IPS-18c (cell line): ENCODE measurements around the gene PSTPIP1.

Experiments used
- H3K4me3 ChIP-seq: 2 replicates; pipeline ENCODE4 v1.7.0; 2013; ENCODE audit warnings: low read depth, mild to moderate bottlenecking, low read length, moderate library complexity; ENCODE audit not compliant: insufficient read depth
- H3K9me3 ChIP-seq: one replicate; pipeline ENCODE4 v1.6.1; 2013; ENCODE audit warnings: mild to moderate bottlenecking, low read length, moderate library complexity; ENCODE audit not compliant: control insufficient read depth, insufficient read depth

Gene PSTPIP1

GRCh38 chr15:77010857-77011256, 15.9 kb downstream of the PSTPIP1 start:
- H3K9me3 ChIP-seq = no peaks in the 10 kb centered on the region

DNA sequence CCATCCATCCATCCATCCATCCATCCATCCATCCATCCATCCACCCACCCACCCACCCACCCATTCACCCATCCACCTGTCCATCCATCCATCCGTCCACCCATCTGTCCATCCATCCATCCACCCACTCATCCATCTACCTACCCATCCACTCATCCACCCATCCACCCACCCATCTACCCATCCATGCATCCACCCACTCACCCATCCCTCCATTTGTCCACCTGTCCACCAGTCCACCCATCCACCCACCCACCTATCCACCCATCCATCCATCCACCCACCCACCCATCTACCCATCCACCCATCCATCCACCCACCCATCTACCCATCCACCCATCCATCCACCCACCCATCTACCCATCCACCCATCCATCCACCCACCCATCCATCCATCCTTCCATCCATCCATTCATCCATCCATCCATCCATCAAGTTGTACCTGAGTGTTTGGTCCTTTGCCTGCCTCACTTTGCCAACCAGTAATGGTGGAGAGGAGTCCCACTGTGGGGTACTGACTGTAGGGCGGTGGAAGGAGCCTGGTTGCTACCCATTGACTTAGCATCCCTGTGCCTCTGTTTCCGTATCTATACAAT, 17.3 kb downstream of the PSTPIP1 start:
- Histone ChIP-seq H3K4me3 (no peak overlapping the region), H3K9me3 (no peaks in the 10 kb centered on the region)

More at GRCh38 chr15:77010857-77011256, 15.9 kb downstream of the PSTPIP1 start:
- no peak overlapping the region for H3K4me3 ChIP-seq

DNA sequence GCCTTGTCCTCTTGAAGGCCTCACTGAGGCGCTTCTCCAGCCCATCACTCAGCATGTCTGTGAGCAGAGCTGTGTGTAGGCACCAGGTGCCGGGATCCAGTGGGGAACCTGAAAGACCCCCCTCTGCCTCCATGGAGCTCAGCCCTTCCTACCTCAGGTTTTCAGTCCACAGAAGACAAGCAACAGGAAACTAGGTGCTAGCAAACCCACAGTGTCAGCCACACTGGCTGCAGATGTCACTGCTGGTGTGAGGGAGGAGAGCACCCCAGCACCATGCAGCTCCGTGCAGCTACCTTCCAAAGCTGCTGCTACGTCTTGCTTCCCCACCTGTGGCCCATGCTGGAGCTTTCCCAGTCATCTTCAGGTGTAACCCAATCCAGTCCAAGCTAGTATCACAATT, 17.9 kb downstream of the PSTPIP1 start:
- Histone ChIP-seq H3K4me3 (no peak overlapping the region), H3K9me3 (no peaks in the 10 kb centered on the region)

GRCh38 chr15:77013776-77014131, 18.8 kb downstream of the PSTPIP1 start:
- no peaks in the 10 kb centered on the region for H3K9me3 ChIP-seq
- no peak overlapping the region for H3K4me3 ChIP-seq

DNA sequence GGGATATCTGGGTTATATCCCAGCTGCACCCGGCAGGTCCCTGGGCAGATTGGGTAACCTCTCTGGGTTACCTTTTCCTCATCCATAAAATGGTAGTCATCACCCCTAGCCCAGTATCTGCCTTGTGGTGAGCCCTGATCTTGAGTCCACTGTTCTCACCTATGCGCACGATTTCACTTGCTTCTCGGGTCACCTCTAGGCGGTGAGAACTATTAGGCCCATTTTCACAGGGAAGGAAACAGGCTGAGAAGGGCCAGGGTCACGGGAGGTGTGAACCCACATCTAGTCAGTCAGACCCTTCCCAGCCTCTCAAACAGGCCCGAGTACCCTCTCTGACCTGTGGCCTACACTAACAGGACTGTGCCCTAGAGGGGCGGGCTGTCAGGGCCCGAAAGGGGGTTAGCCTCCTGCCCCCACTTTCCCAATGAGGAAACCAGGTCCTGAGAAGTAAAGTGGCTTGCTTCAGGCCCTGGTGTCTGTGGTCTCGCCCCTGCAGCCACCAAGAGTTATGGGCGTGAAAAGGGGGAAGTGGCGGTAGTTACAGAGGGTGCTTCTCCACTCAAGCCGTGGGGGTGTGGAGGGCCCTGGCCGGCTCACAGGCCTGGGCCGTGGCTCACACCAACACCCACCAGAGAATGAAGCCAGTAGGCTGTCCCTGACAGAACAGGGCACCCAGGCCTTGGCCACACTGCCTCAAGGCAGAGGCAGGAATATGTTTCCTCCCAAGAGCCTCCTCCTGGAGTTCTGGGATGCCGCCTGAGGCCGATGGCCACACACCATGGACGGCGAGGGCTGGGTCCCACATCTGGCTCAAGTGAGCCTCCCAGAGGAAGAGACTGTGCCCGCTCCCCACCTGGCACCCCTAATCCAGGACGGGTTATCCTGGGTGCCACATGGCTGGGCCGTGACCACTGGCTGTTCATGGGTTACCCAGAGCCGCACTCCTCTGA, 19.5 kb downstream of the PSTPIP1 start:
- H3K4me3 ChIP-seq = no peak overlapping the region
- H3K9me3 ChIP-seq = no peaks in the 10 kb centered on the region

DNA sequence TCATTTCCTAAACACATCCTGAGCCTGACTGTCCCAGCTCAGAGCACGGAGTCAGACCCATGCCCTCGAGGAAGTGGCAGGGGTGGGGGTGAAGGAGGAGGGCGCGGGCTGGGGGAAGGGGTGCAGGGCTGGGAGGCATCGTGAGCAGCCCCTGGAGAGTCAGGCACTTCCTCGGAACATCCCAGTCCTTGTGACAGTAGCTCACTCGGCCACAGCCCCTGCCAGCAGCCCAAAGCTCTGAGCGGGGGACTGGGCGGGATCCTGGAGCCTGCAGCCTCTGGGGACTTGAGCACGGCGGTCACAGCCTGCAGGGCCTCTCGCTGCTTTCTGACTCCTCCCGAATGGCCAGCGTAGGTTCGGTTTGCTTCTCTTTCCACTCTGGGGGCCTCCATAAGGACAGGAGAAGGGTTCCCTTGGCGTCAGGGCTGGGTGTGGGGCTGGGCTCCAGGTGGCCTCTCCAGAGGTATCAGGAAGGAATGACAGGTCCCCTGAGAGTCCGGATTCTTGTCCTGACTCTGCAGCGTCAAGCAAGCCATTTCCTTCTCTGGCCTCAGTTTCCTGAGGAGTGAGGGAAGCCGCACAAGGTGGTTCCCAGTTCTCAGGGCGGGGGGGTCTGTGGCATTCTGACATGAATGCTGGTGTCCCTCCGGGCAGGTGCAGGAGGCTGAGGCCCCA, 20.9 kb downstream of the PSTPIP1 start:
- no peak overlapping the region for H3K4me3 ChIP-seq
- H3K9me3 ChIP-seq = no peaks in the 10 kb centered on the region

GRCh38 chr15:77016321-77016695, 21.4 kb downstream of the PSTPIP1 start:
- no peaks in the 10 kb centered on the region for H3K9me3 ChIP-seq
- no peak overlapping the region for H3K4me3 ChIP-seq

DNA sequence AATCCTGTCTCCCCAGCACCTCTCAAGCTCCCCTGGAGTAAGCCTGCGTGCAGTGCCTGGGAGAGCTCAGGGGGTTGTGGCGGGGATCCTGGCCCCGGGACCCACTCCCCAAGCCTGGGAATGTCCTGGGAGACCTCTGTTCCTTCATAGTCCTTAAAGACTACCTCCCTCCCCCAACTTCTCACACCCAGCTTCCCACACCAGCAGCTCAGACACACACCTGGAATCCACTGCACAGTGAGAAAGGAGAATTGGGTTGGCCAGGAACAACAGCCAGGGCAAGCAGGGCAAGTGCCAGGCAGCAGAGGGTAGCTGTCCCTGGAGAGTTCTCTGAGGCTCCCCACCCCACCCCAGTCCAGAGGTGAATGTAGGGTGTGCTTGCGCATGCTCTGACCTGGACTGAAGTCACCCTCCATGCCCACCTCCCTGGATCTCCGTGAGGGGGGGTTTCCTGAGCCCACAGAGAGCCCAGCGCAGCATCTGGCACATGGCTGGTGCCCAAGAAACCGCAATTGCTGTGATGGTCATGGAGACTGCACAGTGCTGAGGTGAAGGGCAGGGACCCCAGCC, 22.2 kb downstream of the PSTPIP1 start:
- H3K4me3 ChIP-seq = no peak overlapping the region

GRCh38 chr15:77017761-77018720, 23.1 kb downstream of the PSTPIP1 start:
- H3K9me3 ChIP-seq = no peaks in the 10 kb centered on the region

More for the DNA sequence above, 22.2 kb downstream of the PSTPIP1 start:
- H3K9me3 ChIP-seq = no peaks in the 10 kb centered on the region

DNA sequence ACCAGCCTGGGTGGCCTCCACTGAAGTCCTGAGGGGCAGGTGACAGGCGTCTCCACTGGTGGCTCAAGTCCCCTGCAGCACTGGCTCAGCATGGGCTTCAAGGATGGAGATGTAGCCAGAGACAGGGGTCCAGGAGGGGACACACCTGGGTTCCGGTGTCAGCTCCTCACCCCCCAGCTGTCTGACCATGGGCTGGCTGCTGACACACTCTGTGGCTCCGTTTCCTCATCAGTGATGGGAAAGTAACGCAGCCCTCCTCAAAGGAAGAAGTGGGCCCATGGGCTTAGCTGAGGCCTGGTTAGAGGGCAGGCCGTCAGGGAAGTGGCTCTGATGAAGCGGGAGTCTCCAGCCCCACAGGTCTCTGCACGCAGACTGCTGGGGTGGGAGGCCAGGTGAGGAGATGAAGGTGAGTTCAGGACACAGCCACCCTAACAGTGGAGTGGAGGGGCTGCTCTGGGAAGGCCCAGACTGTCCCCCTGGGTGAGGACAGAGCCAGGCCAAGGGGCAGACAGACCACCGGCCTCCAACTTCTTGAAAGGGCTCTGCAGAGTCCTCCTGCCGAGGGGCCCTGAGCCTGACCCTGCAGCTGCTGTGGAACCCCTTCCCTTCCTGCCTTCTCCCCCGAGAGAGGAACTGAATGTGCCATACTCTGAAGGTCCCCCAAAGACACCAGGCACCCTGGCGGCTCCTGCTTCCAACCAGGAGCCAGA, 24.0 kb downstream of the PSTPIP1 start:
- H3K4me3 ChIP-seq = no peak overlapping the region
- H3K9me3 ChIP-seq = no peaks in the 10 kb centered on the region

More at GRCh38 chr15:77017761-77018720, 23.1 kb downstream of the PSTPIP1 start:
- no peak overlapping the region for H3K4me3 ChIP-seq

GRCh38 chr15:77019521-77020331, 24.8 kb downstream of the PSTPIP1 start:
- no peak overlapping the region for H3K4me3 ChIP-seq
- no peaks in the 10 kb centered on the region for H3K9me3 ChIP-seq

- no peaks in the 10 kb centered on the region for H3K9me3 ChIP-seq
- H3K4me3 ChIP-seq = no peak overlapping the region
Observed at GRCh38 chr15:77020348-77021087, 25.6 kb downstream of the PSTPIP1 start.

DNA sequence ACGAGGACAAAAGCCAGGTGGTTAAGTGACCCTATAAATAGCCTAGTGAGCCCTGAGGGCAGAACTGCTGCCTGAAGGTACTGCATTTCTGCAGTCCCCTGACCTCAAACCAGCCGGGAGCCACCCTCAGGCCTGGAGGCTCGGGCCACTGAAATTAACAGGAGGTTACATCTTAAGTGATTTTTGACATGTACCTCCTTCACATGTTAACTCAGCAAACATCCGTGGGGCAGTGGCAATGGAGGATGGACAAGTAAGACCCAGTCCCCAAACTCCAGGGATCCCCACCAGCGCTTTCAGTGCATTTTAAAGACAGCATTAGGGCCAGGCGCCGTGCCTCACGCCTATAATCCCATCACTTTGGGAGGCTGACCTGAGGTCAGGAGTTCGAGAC, 26.2 kb downstream of the PSTPIP1 start:
- Histone ChIP-seq H3K4me3 (no peak overlapping the region), H3K9me3 (no peaks in the 10 kb centered on the region)

- H3K4me3 ChIP-seq = no peak overlapping the region
- no peaks in the 10 kb centered on the region for H3K9me3 ChIP-seq
Observed at GRCh38 chr15:77021803-77022381, 27.0 kb downstream of the PSTPIP1 start.
